ENCODE data around the gene C5orf47. TPM values are rescaled to one million over a fixed set of nuclear protein-coding genes. Genes with fewer than 3 reads are reported as not detected.

The C5orf47 gene
- total RNA-seq, 1 experiment from 2014 or later, result 0.09 TPM

DNA sequence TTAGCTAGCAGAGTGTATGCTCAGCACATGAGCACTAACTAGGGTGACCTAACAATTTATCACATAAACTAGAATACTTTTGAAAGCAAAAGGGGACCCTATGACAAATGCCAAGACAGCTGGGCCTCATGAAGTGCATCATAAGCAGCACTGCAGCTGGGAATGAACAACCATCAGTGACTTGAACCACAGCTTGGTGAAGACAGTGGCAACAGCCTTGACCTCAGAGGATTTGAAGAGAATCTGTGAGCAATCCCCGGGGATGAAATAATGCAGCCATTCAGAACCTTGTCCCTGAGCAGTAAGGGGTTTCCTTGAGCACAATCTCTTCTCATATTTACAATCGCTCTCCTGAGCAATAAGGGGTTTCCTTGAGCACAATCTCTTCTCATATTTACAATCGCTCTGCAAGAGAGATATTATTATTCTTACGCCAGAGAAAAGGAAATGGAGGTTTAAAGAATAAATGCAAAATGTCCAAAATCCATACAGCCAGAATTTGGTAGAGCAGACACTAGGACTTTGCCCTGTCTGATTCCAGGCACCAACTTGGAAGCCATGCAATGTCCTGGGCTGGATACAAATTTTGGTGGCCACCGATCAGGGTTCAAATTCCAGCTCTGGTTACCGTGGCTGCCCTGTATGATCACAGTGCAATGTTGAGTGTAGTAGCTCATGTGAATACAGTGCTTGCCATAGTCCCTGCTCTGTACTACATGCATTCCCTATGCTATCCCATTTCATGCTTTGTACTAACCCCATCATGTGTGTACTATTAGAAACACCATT is 55.7 kb downstream of the C5orf47 start:
- Histone ChIP-seq H2BK5ac (ENCODE audit: insufficient read length, low read length) (no peak overlapping the region), H3K23me2 (ENCODE audit: insufficient read length, low read depth, low read length, poor library complexity, severe bottlenecking) (no peaks in the 10 kb centered on the region), H4K91ac (ENCODE audit: insufficient read length, low read depth, low read length) (no peak overlapping the region), H3K9ac (ENCODE audit: extremely low read depth, insufficient read length, low read length) (no peak overlapping the region), H3K9me3 (ENCODE audit: control insufficient read depth, low read depth, low read length) (no peaks in the 10 kb centered on the region), H3K79me1 (ENCODE audit: insufficient read depth, low read depth, low read length, poor library complexity, severe bottlenecking) (no peaks in the 10 kb centered on the region), H3K14ac (ENCODE audit: insufficient read depth, low read length) (no peak overlapping the region), H2AK5ac (ENCODE audit: insufficient read length, low read length) (no peak overlapping the region), H3K4me1 (ENCODE audit: insufficient read depth, low read length) (no peaks in the 10 kb centered on the region), H3K23ac (ENCODE audit: insufficient read length, low read depth, low read length) (no peak overlapping the region), H4K20me1 (ENCODE audit: control insufficient read depth, insufficient read depth, insufficient read length) (no peaks in the 10 kb centered on the region), H3K4ac (ENCODE audit: low read depth, low read length) (no peak overlapping the region), H2AFZ (ENCODE audit: low read length) (no peak overlapping the region), H2BK120ac (ENCODE audit: low read depth, low read length, poor library complexity, severe bottlenecking) (no peak overlapping the region), H3K4me2 (ENCODE audit: insufficient read depth, insufficient read length, low read length) (no peak overlapping the region), H3K27ac (ENCODE audit: insufficient read length, low read depth, low read length) (no peak overlapping the region), H2BK20ac (ENCODE audit: low read depth, low read length, poor library complexity, severe bottlenecking) (no peak overlapping the region), H4K8ac (replicated peaks; ENCODE audit: insufficient read length, low read depth, low read length) (no peak overlapping the region), H3K79me2 (ENCODE audit: insufficient read depth, low read length) (no peaks in the 10 kb centered on the region), H3K27me3 (ENCODE audit: insufficient read depth, low read length) (no peaks in the 10 kb centered on the region), H3T11ph (ENCODE audit: low read length) (no peak overlapping the region), H3K18ac (ENCODE audit: insufficient read length, low read depth, low read length) (no peak overlapping the region), H2BK12ac (ENCODE audit: insufficient read length, low read depth, low read length) (no peak overlapping the region), H2BK15ac (ENCODE audit: low read depth, low read length) (no peak overlapping the region), H3K56ac (ENCODE audit: insufficient read length, low read depth, low read length) (no peak overlapping the region), H4K5ac (ENCODE audit: insufficient read length, low read depth, low read length) (no peak overlapping the region)
- no peaks in the 10 kb centered on the region for H3K36me3 Mint-ChIP-seq (ENCODE audit: insufficient read depth in 1 of 3, low read depth in 3 of 3)
- no peak overlapping the region for H3K4me3 Mint-ChIP-seq
- TF ChIP-seq CTCF (conservative IDR thresholded peaks at IDR 0.05), result no peak
- peaks cover 0 to 2% of the 10 kb centered on the region in 2 experiments; a peak in 1 of 5 replicates for H3K9me3 Mint-ChIP-seq
- WGBS (ENCODE audit: extremely low coverage, insufficient read length, low lambda C conversion rate), result no CpG with 5 or more reads among the region's 6 CpGs
- H3K4me1 Mint-ChIP-seq, result peaks cover 0 to 13% of the 10 kb centered on the region in 2 experiments; a peak in 3 of 4 replicates
- no peak for DNase-seq
- no peak overlapping the region for H3K27ac Mint-ChIP-seq
- peaks cover 18% of the 10 kb centered on the region for H3K27me3 Mint-ChIP-seq (ENCODE audit: low read depth)
